ENCODE data around the gene FECH. TPM values are rescaled to one million over a fixed set of nuclear protein-coding genes. Genes with fewer than 3 reads are reported as not detected.
A peak's percentile ranks its signal among the peaks of the same experiment; 100 is the strongest.

FECH gene
- total and polyA plus RNA-seq, 9 of the 15 experiments (the other 6 are each of a cell fraction or from before 2014, with no cell fraction given), result 19.8 to 170 (median 56.8) TPM

DNA sequence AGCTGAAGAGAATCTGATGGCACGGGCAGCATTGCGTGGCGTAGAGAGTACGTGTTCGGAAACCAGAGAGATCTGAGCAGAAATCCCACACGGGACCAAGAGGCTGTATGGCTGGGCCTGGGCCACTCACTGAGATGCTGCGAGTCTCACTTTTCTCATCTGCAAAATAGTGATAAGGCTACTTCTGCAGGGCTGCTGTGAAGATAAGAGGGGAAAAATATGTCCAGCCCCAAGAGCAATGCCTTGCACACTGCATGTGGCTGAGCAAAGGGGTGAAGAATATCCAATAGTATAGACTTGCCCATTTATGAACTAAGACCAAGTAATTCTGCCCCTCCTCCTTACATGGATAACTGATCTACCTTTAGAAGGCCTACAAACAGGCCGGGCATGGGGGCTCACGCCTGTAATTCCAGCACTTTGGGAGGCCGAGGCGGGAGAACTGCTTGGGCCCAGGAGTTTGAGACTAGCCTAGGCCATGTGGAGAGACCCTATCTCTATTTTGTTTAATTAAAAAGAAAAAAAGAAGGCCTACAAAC is 3.1 kb downstream of the FECH start (continued):
- no peak for TF ChIP-seq HNRNPL (IDR thresholded peaks at IDR 0.05; ENCODE audit: low read depth, low read length)
- TF ChIP-seq MECOM (CRISPR knock-in tag; IDR thresholded peaks at IDR 0.05), result no peak
- peak; percentile 83 for TF ChIP-seq LEF1 (IDR thresholded peaks at IDR 0.05)
- peak; percentile 77 for TF ChIP-seq NEUROD1 (IDR thresholded peaks at IDR 0.05; ENCODE audit: borderline replicate concordance, low read depth, low read length, partially characterized antibody)
- TF ChIP-seq TEAD2 (tag; IDR thresholded peaks at IDR 0.05), result no peak
- no peak for TF ChIP-seq ZNF408 (CRISPR knock-in tag; IDR thresholded peaks at IDR 0.05; ENCODE audit: low read depth)
- TF ChIP-seq KLF10 (CRISPR knock-in tag; IDR thresholded peaks at IDR 0.05), result no peak
- no peak for TF ChIP-seq NFXL1 (CRISPR knock-in tag; IDR thresholded peaks at IDR 0.05)
- no peak for TF ChIP-seq RFX1 (IDR thresholded peaks at IDR 0.05)
- no peak for TF ChIP-seq NFYB (IDR thresholded peaks at IDR 0.05; ENCODE audit: extremely low read depth, insufficient read length)
- TF ChIP-seq ZNF57 (CRISPR knock-in tag; IDR thresholded peaks at IDR 0.05), result no peak
- TF ChIP-seq, protein P1, sequence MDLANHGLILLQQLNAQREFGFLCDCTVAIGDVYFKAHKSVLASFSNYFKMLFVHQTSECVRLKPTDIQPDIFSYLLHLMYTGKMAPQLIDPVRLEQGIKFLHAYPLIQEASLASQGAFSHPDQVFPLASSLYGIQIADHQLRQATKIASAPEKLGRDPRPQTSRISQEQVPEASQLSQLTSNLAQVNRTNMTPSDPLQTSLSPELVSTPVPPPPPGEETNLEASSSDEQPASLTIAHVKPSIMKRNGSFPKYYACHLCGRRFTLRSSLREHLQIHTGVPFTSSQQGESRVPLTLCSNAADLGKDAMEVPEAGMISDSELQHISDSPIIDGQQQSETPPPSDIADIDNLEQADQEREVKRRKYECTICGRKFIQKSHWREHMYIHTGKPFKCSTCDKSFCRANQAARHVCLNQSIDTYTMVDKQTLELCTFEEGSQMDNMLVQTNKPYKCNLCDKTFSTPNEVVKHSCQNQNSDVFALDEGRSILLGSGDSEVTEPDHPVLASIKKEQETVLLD (IDR thresholded peaks at IDR 0.05), result peak; percentile 35; the same call in 1 of the 2 replicates
- TF ChIP-seq YBX1 (IDR thresholded peaks at IDR 0.05), result no peak
- no peak for TF ChIP-seq CREBBP (IDR thresholded peaks at IDR 0.05; ENCODE audit: low read depth, low read length)
- no peak for TF ChIP-seq HCFC1 (IDR thresholded peaks at IDR 0.05; ENCODE audit: low read depth, low read length)
- TF ChIP-seq RHOXF2B (CRISPR knock-in tag; conservative IDR thresholded peaks at IDR 0.05), result no peak
- TF ChIP-seq, protein P2, sequence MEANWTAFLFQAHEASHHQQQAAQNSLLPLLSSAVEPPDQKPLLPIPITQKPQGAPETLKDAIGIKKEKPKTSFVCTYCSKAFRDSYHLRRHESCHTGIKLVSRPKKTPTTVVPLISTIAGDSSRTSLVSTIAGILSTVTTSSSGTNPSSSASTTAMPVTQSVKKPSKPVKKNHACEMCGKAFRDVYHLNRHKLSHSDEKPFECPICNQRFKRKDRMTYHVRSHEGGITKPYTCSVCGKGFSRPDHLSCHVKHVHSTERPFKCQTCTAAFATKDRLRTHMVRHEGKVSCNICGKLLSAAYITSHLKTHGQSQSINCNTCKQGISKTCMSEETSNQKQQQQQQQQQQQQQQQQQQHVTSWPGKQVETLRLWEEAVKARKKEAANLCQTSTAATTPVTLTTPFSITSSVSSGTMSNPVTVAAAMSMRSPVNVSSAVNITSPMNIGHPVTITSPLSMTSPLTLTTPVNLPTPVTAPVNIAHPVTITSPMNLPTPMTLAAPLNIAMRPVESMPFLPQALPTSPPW (CRISPR knock-in tag; IDR thresholded peaks at IDR 0.05), result no peak; the same call in 1 of the 2 replicates
- no peak for TF ChIP-seq DIDO1 (tag; IDR thresholded peaks at IDR 0.05; ENCODE audit: low read depth)
- no peak for TF ChIP-seq RBM22 (IDR thresholded peaks at IDR 0.05; ENCODE audit: low read depth, low read length, poor library complexity, severe bottlenecking)
- TF ChIP-seq, protein P3, sequence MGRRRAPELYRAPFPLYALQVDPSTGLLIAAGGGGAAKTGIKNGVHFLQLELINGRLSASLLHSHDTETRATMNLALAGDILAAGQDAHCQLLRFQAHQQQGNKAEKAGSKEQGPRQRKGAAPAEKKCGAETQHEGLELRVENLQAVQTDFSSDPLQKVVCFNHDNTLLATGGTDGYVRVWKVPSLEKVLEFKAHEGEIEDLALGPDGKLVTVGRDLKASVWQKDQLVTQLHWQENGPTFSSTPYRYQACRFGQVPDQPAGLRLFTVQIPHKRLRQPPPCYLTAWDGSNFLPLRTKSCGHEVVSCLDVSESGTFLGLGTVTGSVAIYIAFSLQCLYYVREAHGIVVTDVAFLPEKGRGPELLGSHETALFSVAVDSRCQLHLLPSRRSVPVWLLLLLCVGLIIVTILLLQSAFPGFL (CRISPR knock-in tag; IDR thresholded peaks at IDR 0.05), result no peak
- no peak for TF ChIP-seq ZNF174 (CRISPR knock-in tag; IDR thresholded peaks at IDR 0.05)
- no peak for TF ChIP-seq ESRRB (CRISPR knock-in tag; IDR thresholded peaks at IDR 0.05; ENCODE audit: borderline replicate concordance)
- TF ChIP-seq, protein P4, sequence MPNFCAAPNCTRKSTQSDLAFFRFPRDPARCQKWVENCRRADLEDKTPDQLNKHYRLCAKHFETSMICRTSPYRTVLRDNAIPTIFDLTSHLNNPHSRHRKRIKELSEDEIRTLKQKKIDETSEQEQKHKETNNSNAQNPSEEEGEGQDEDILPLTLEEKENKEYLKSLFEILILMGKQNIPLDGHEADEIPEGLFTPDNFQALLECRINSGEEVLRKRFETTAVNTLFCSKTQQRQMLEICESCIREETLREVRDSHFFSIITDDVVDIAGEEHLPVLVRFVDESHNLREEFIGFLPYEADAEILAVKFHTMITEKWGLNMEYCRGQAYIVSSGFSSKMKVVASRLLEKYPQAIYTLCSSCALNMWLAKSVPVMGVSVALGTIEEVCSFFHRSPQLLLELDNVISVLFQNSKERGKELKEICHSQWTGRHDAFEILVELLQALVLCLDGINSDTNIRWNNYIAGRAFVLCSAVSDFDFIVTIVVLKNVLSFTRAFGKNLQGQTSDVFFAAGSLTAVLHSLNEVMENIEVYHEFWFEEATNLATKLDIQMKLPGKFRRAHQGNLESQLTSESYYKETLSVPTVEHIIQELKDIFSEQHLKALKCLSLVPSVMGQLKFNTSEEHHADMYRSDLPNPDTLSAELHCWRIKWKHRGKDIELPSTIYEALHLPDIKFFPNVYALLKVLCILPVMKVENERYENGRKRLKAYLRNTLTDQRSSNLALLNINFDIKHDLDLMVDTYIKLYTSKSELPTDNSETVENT (CRISPR knock-in tag; IDR thresholded peaks at IDR 0.05), result no peak
- TF ChIP-seq MEF2D (tag; conservative IDR thresholded peaks at IDR 0.05; ENCODE audit: low read depth), result no peak
- no peak for TF ChIP-seq CHCHD3 (CRISPR knock-in tag; IDR thresholded peaks at IDR 0.05)
